ENCODE measurements around the gene HSPA1A.

HSPA1A gene

DNA sequence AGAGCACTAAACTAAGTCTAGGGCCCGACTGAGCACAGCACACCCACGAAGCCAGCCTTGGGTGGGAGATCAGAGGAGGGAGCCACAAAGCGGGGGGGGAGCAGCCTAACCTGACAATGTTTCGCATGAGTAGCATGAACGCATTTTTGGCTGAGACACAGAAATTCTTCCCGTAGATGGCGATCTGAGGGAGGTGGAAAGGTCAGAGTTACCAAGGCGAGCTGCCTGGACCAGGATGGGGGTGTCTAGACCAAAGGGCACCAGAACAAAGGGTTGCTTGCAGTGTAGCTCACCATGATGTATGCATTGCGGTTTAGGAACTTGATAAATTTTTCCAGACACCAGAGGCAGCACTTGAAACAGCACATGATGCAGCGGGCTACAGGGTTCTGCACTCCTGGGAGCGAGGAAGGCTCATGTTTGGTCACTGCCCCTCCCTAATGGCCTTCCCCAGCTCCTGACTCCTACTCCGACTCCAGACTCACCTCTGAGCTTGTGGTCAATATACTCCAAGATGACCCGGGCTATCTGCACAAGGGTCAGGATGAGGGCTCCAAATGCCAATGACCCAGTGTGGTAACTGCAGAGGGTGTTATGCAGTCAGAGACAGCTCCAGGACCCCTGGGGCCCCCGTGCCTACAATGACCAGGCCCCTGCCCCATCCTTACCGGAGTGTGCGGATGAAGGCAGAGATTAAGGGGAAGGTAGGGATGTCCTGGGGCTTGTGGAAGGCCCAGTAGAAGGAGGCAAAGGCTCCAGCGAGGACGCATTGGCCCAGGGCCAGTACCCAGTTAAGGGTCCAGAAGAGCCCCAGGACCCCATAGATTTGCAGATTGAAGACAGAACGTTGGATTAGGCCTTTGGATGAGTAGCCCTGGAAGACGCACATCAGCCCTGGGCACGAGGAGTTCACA, 50.1 kb downstream of the HSPA1A start:
- H3K27me3 ChIP-seq, result peaks cover 8% of the 10 kb centered on the region
- H3K4me1 ChIP-seq (ENCODE audit: control insufficient read depth in 1 of 2, insufficient read depth in 1 of 2, low read depth in 1 of 2, low read length in 1 of 2), result peaks cover 22% of the 10 kb centered on the region in 2 experiments
- H3K36me3 ChIP-seq, result peaks cover 5% of the 10 kb centered on the region
- H3K27ac ChIP-seq, result no peak overlapping the region
- H3K9me3 ChIP-seq, result no peaks in the 10 kb centered on the region
- H3K4me3 ChIP-seq (ENCODE audit: low read depth in 1 of 2, low read length in 1 of 2), result no peak overlapping the region
- TF ChIP-seq, protein P1, sequence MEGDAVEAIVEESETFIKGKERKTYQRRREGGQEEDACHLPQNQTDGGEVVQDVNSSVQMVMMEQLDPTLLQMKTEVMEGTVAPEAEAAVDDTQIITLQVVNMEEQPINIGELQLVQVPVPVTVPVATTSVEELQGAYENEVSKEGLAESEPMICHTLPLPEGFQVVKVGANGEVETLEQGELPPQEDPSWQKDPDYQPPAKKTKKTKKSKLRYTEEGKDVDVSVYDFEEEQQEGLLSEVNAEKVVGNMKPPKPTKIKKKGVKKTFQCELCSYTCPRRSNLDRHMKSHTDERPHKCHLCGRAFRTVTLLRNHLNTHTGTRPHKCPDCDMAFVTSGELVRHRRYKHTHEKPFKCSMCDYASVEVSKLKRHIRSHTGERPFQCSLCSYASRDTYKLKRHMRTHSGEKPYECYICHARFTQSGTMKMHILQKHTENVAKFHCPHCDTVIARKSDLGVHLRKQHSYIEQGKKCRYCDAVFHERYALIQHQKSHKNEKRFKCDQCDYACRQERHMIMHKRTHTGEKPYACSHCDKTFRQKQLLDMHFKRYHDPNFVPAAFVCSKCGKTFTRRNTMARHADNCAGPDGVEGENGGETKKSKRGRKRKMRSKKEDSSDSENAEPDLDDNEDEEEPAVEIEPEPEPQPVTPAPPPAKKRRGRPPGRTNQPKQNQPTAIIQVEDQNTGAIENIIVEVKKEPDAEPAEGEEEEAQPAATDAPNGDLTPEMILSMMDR (IDR thresholded peaks at IDR 0.05), result no peak

All from neutrophil (primary cell).